HCT116 (cell line): ENCODE data around the gene NKTR. TPM values are rescaled to one million over a fixed set of nuclear protein-coding genes. Genes with fewer than 3 reads are reported as not detected.
A peak's percentile ranks its signal among the peaks of the same experiment; 100 is the strongest.

ENCODE experiments used
- ATAC-seq: fragments of 200-7000 bp; cut with Tn5 transposase; 2 replicates; pipeline ENCODE4 v1.9.1; 2020; ENCODE audit warnings: mild to moderate bottlenecking, moderate library complexity
- BruUV-seq: library from RNA; stranded (reverse); fragments of 400-500 nt; replicated peaks from 2 replicates; lab custom pipeline; 2021; lab: Mats Ljungman, UMichigan
- CTCF ChIA-PET: fragments of 300-600 bp; sonication (Branson Sonifier 250); formaldehyde crosslinking; loops from one replicate; lab custom pipeline; 2021; ENCODE audit warnings: antibody characterized with exemption; lab: Charles Lee
- POLR2A ChIA-PET: fragments of 300-600, 350-600 bp; sonication (Branson Sonifier 250); formaldehyde crosslinking; loops from one replicate; lab custom pipeline; 2021; ENCODE audit warnings: antibody characterized with exemption; lab: Charles Lee
- RAD21 ChIA-PET, 2 experiments: fragments of 300-600 bp; sonication (Branson Sonifier 250); formaldehyde crosslinking; loops; one replicate each; lab custom pipeline; 2023; ENCODE audit warnings: low total read pairs in 2 of 2; ENCODE audit not compliant: uncharacterized antibody in 2 of 2, unreplicated experiment in 2 of 2, low non-redundant PET in 1 of 2; lab: Charles Lee
- DNase-seq: peaks from one replicate; pipeline ENCODE4 v3.0.0-alpha.2; 2010; ENCODE audit warnings: low read depth, low spot score
- H2AFZ ChIP-seq: fragments of 200-600 bp; shearing (Covaris generic), sonication (generic); 2 replicates; pipeline ENCODE4 v1.6.1; 2017; ENCODE audit warnings: low read depth, mixed run types, mixed read lengths, antibody characterized with exemption, low read length; ENCODE audit not compliant: poor library complexity, severe bottlenecking
- H3K27ac ChIP-seq: 2 replicates; pipeline ENCODE4 v1.5.1; 2012; ENCODE audit warnings: low read depth, low read length
- H3K27me3 ChIP-seq: fragments of 200-600 bp; sonication (generic); 2 replicates; pipeline ENCODE4 v1.6.1; 2016; ENCODE audit warnings: mixed run types, low read length, mixed read lengths; ENCODE audit not compliant: insufficient read depth
- H3K36me3 ChIP-seq, 2 experiments: fragments of 200-500 bp in 1 of 2; fragments of 200-600 bp in 1 of 2; sonication (Bioruptor generic) in 1 of 2; sonication (generic) in 1 of 2; 2 replicates each; pipeline versions ENCODE4 v1.5.1 to v1.6.1; 2014 to 2016; ENCODE audit warnings: low read length in 2 of 2, inconsistent platforms in 1 of 2, mixed read lengths in 1 of 2, mixed run types in 1 of 2; ENCODE audit not compliant: insufficient read depth in 2 of 2, control insufficient read depth in 1 of 2
- H3K4me1 ChIP-seq, 2 experiments: fragments of 200-600 bp in 1 of 2; sonication (generic) in 1 of 2; 2 replicates each; pipeline versions ENCODE4 v1.5.1 to v1.6.1; 2012 to 2017; ENCODE audit warnings: low read length in 2 of 2, inconsistent platforms in 1 of 2, mild to moderate bottlenecking in 1 of 2, mixed read lengths in 1 of 2, mixed run types in 1 of 2, moderate library complexity in 1 of 2; ENCODE audit not compliant: insufficient read depth in 2 of 2, control insufficient read depth in 1 of 2
- H3K4me2 ChIP-seq: fragments of 200-600 bp; sonication (generic); 2 replicates; pipeline ENCODE4 v1.6.1; 2017; ENCODE audit warnings: mixed run types, low read length, mixed read lengths
- H3K4me3 ChIP-seq, 2 experiments: fragments of 200-600 bp in 1 of 2; sonication (generic) in 1 of 2; replicated peaks in 1 of 2; 2 replicates each; pipeline ENCODE4 v1.5.1; 2011 to 2016; ENCODE audit warnings: low read length in 2 of 2, control low read depth in 1 of 2, low read depth in 1 of 2, mild to moderate bottlenecking in 1 of 2, mixed read lengths in 1 of 2, mixed run types in 1 of 2
- H3K79me2 ChIP-seq: fragments of 200-600 bp; sonication (generic); 2 replicates; pipeline ENCODE4 v1.6.1; 2017; ENCODE audit warnings: mild to moderate bottlenecking, mixed run types, low read length, moderate library complexity, mixed read lengths; ENCODE audit not compliant: insufficient read depth
- H3K9ac ChIP-seq: fragments of 200-600 bp; sonication (generic); 2 replicates; pipeline ENCODE4 v1.6.1; 2016; ENCODE audit warnings: low read length, mixed read lengths
- H3K9me2 ChIP-seq: fragments of 200-600 bp; sonication (generic), shearing (Covaris generic); 2 replicates; pipeline ENCODE4 v1.6.1; 2017; ENCODE audit warnings: mixed run types, mild to moderate bottlenecking, moderate library complexity; ENCODE audit not compliant: insufficient read depth
- H3K9me3 ChIP-seq, 2 experiments: fragments of 200-500 bp in 1 of 2; fragments of 200-600 bp in 1 of 2; sonication (Bioruptor generic) in 1 of 2; sonication (generic) in 1 of 2; 2 replicates each; pipeline ENCODE4 v1.6.1; 2014 to 2017; ENCODE audit warnings: low read length in 2 of 2, mixed read lengths in 2 of 2, inconsistent platforms in 1 of 2, low read depth in 1 of 2, mild to moderate bottlenecking in 1 of 2, mixed run types in 1 of 2, moderate library complexity in 1 of 2; ENCODE audit not compliant: control insufficient read depth in 1 of 2, insufficient read depth in 1 of 2
- H4K20me1 ChIP-seq: fragments of 200-600 bp; sonication (generic), shearing (Covaris generic); 2 replicates; pipeline ENCODE4 v1.6.1; 2017; ENCODE audit warnings: mixed run types, mild to moderate bottlenecking, moderate library complexity; ENCODE audit not compliant: insufficient read depth
- CEBPB ChIP-seq: IDR thresholded peaks from 2 replicates; pipeline ENCODE4 v1.6.1; 2012; ENCODE audit warnings: low read depth
- CTCF ChIP-seq, 3 experiments: fragments of 200-600 bp in 1 of 3; sonication (generic) in 1 of 3; IDR thresholded peaks in 2 of 3; conservative IDR thresholded peaks in 1 of 3; 2 replicates each; pipeline ENCODE4 v1.5.1; 2012 to 2017; ENCODE audit warnings: low read depth in 2 of 3, low read length in 2 of 3, antibody characterized with exemption in 1 of 3, borderline replicate concordance in 1 of 3, control low read depth in 1 of 3, mild to moderate bottlenecking in 1 of 3, mixed read lengths in 1 of 3, mixed run types in 1 of 3, moderate library complexity in 1 of 3; ENCODE audit not compliant: insufficient read depth in 1 of 3
- EZH2 ChIP-seq: fragments of 200-600 bp; sonication (generic); IDR thresholded peaks from 2 replicates; pipeline ENCODE4 v1.6.1; 2017; ENCODE audit warnings: antibody characterized with exemption, mixed run types
- FOSL1 ChIP-seq: IDR thresholded peaks from 2 replicates; pipeline ENCODE4 v1.6.1; 2012; ENCODE audit warnings: low read depth
- SP1 ChIP-seq: IDR thresholded peaks from 2 replicates; pipeline ENCODE4 v1.6.1; 2012; ENCODE audit warnings: low read depth
- SRF ChIP-seq: IDR thresholded peaks from 2 replicates; pipeline ENCODE4 v1.6.1; 2012; ENCODE audit warnings: low read depth
- ZBTB33 ChIP-seq: IDR thresholded peaks from 2 replicates; pipeline ENCODE4 v1.6.1; 2011; ENCODE audit warnings: mild to moderate bottlenecking, low read length, moderate library complexity; ENCODE audit not compliant: insufficient replicate concordance; ENCODE audit errors: extremely low read depth
- ZFX ChIP-seq: fragments of 450-650 bp; IDR thresholded peaks from 2 replicates; pipeline ENCODE4 v1.6.1; 2017
- intact Hi-C: fragments of 100-400 bp; cut with micrococcal nuclease; formaldehyde crosslinking; loops from 2 replicates; pipeline ENCODE4 v1.10.0; 2022
- total RNA-seq: library from RNA; stranded (reverse); gene quantifications from one replicate; pipeline ENCODE4 v1.2.1, GENCODE V29; 2021; ENCODE audit not compliant: unreplicated experiment
- TF ChIP-seq, protein P1 (sequence below): IDR thresholded peaks from 2 replicates; pipeline ENCODE4 v1.6.1; 2012
- TF ChIP-seq, protein P2 (sequence below): IDR thresholded peaks from 2 replicates; pipeline ENCODE4 v1.6.1; 2012

Gene NKTR
- total RNA-seq, 1 experiment from 2014 or later, result 59.7 TPM

GRCh38 chr3:42665050-42665878 lies 64.8 kb downstream of the NKTR start (continued):
- TF ChIP-seq ZBTB33 (no peak), EZH2 (no peak)
- TF ChIP-seq, protein P1, sequence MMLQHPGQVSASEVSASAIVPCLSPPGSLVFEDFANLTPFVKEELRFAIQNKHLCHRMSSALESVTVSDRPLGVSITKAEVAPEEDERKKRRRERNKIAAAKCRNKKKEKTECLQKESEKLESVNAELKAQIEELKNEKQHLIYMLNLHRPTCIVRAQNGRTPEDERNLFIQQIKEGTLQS, result no peak

- RAD21 ChIA-PET, result no interaction called here
- H3K4me2 ChIP-seq, result no peak overlapping the region
- POLR2A ChIA-PET, result no interaction called here
- DNase-seq (no peak), ATAC-seq (no peak)
- TSS peak; percentile 16 for BruUV-seq
- no peak overlapping the region for H3K4me3 ChIP-seq
- no peaks in the 10 kb centered on the region for H3K27me3 ChIP-seq
- TF ChIP-seq, protein P2, sequence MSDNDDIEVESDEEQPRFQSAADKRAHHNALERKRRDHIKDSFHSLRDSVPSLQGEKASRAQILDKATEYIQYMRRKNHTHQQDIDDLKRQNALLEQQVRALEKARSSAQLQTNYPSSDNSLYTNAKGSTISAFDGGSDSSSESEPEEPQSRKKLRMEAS, result no peak
- TF ChIP-seq CTCF (IDR thresholded peaks at IDR 0.05 in 2 of 3, conservative IDR thresholded peaks at IDR 0.05 in 1 of 3; ENCODE audit: borderline replicate concordance in 1 of 3, insufficient read depth in 1 of 3, low read depth in 2 of 3, low read length in 2 of 3), result no peak
- no peak for TF ChIP-seq CEBPB
- TF ChIP-seq FOSL1, result no peak
- TF ChIP-seq, protein P1, result no peak
- TF ChIP-seq ZFX, result no peak
- no peak for TF ChIP-seq SRF
- TF ChIP-seq SP1, result no peak
- TF ChIP-seq, all 23 proteins: peak for 0
- Histone ChIP-seq H4K20me1 (no peaks in the 10 kb centered on the region), H3K27ac (no peak overlapping the region), H3K36me3 (0 out of 4 replicates have a peak, but pooled peaks cover 0 to 3% of the 10 kb centered on the region in 2 experiments), H3K4me1 (no peaks in the 10 kb centered on the region), H2AFZ (no peak overlapping the region), H3K9me3 (no peaks in the 10 kb centered on the region), H3K79me2 (no peaks in the 10 kb centered on the region), H3K9ac (no peak overlapping the region), H3K9me2 (no peaks in the 10 kb centered on the region)
- CTCF ChIA-PET, result no interaction called here
- intact Hi-C loops, result no loop called here
Measured at GRCh38 chr3:42666022-42666421, 65.5 kb downstream of the NKTR start.
